B cell (primary cell): Measurements from ENCODE around the gene ARHGEF3. TPM values are rescaled to one million over a fixed set of nuclear protein-coding genes. Genes with fewer than 3 reads are reported as not detected.

Experiments used
- ATAC-seq: fragments of 200-7000 bp; cut with Tn5 transposase; one replicate; pipeline ENCODE4 v1.10.0; 2021; ENCODE audit warnings: low read depth, mild to moderate bottlenecking, moderate number of reproducible peaks, moderate library complexity
- CTCF ChIA-PET: fragments of 350-600 bp; sonication (Branson Sonifier 250); formaldehyde crosslinking; loops from one replicate; lab custom pipeline; 2021; ENCODE audit warnings: antibody characterized with exemption, inconsistent platforms; lab: Charles Lee
- POLR2A ChIA-PET: fragments of 350-600 bp; sonication (Branson Sonifier 250); formaldehyde crosslinking; loops from one replicate; lab custom pipeline; 2021; ENCODE audit warnings: antibody characterized with exemption; lab: Charles Lee
- DNase-seq: peaks from one replicate; pipeline ENCODE4 v3.0.0; 2013
- H2AFZ ChIP-seq: 2 replicates; pipeline ENCODE4 v1.6.1; 2012; ENCODE audit warnings: mild to moderate bottlenecking, low read depth, low read length; ENCODE audit not compliant: insufficient read depth, poor library complexity, severe bottlenecking
- H3K27ac ChIP-seq, 2 donors: 1 replicate in 1 of 2; 2 replicates in 1 of 2; pipeline ENCODE4 v1.5.1; 2012 to 2013; ENCODE audit warnings: low read length in 2 of 2, mild to moderate bottlenecking in 2 of 2, moderate library complexity in 1 of 2
- H3K27me3 ChIP-seq, 4 experiments: fragments of 200-600 bp in 1 of 4; sonication (generic) in 1 of 4; replicated peaks in 1 of 4; 1 replicate in 2 of 4; 2 replicates in 2 of 4; pipeline versions ENCODE4 v1.6.1 to v1.7.0; 2013 to 2016; ENCODE audit warnings: low read length in 3 of 4, mild to moderate bottlenecking in 2 of 4, mixed read lengths in 1 of 4, moderate library complexity in 1 of 4; ENCODE audit not compliant: insufficient read depth in 4 of 4, control insufficient read depth in 3 of 4; ENCODE audit errors: control extremely low read depth in 1 of 4
- H3K36me3 ChIP-seq, 2 experiments: replicated peaks in 1 of 2; 1 replicate in 1 of 2; 2 replicates in 1 of 2; pipeline versions ENCODE4 v1.6.1 to v1.7.1; 2013; ENCODE audit warnings: low read length in 1 of 2; ENCODE audit not compliant: insufficient read depth in 2 of 2, control insufficient read depth in 1 of 2; ENCODE audit errors: control extremely low read depth in 1 of 2, extremely low read depth in 1 of 2
- H3K4me1 ChIP-seq, 2 donors: fragments of 200-600 bp in 1 of 2; sonication (generic) in 1 of 2; 1 replicate in 1 of 2; 2 replicates in 1 of 2; pipeline versions ENCODE4 v1.5.1 to v1.6.1; 2013 to 2017; ENCODE audit warnings: low read length in 2 of 2; ENCODE audit not compliant: control insufficient read depth in 2 of 2, insufficient read depth in 2 of 2
- H3K4me2 ChIP-seq: replicated peaks from 2 replicates; pipeline ENCODE3; 2012; ENCODE audit warnings: mild to moderate bottlenecking, low read depth, low read length; ENCODE audit not compliant: poor library complexity, severe bottlenecking
- H3K4me3 ChIP-seq, 5 experiments: fragments of 200-600 bp in 1 of 5; sonication (generic) in 1 of 5; 1 replicate in 3 of 5; 2 replicates in 2 of 5; pipeline versions ENCODE4 v1.5.1 to v1.7.0; 2011 to 2016; ENCODE audit warnings: low read length in 4 of 5, mild to moderate bottlenecking in 4 of 5, low read depth in 2 of 5, control low read depth in 1 of 5, moderate library complexity in 1 of 5; ENCODE audit not compliant: insufficient read depth in 1 of 5; ENCODE audit errors: control extremely low read depth in 1 of 5, extremely low read depth in 1 of 5
- H3K79me2 ChIP-seq: fragments of 200-600 bp; sonication (generic); one replicate; pipeline ENCODE4 v1.6.0; 2016; ENCODE audit warnings: low read length; ENCODE audit not compliant: control insufficient read depth, insufficient read depth
- H3K9ac ChIP-seq: fragments of 200-600 bp; sonication (generic); 2 replicates; pipeline ENCODE4 v1.6.1; 2017; ENCODE audit warnings: mild to moderate bottlenecking, low read length, moderate library complexity
- H3K9me3 ChIP-seq, 3 donors: one replicate each; pipeline versions ENCODE4 v1.6.1 to v1.7.1; 2013; ENCODE audit warnings: low read length in 2 of 3; ENCODE audit not compliant: control insufficient read depth in 2 of 3, insufficient read depth in 1 of 3; ENCODE audit errors: control extremely low read depth in 1 of 3
- H4K20me1 ChIP-seq: 2 replicates; pipeline ENCODE4 v1.6.0; 2012; ENCODE audit warnings: mild to moderate bottlenecking, low read length; ENCODE audit not compliant: insufficient read depth, control insufficient read depth, poor library complexity, severe bottlenecking
- H3K27ac Mint-ChIP-seq: one replicate; pipeline ENCODE4 v1.8.0; 2021; ENCODE audit warnings: mixed read lengths
- H3K27me3 Mint-ChIP-seq: one replicate; pipeline ENCODE4 v1.8.0; 2021; ENCODE audit warnings: mixed read lengths
- H3K4me1 Mint-ChIP-seq: one replicate; pipeline ENCODE4 v1.8.0; 2021; ENCODE audit warnings: mixed read lengths
- H3K4me3 Mint-ChIP-seq: one replicate; pipeline ENCODE4 v1.8.0; 2021; ENCODE audit warnings: mixed read lengths
- H3K9me3 Mint-ChIP-seq: one replicate; pipeline ENCODE4 v1.8.0; 2022; ENCODE audit warnings: mixed read lengths; ENCODE audit not compliant: insufficient read depth
- CTCF ChIP-seq: fragments of 200-600 bp; IDR thresholded peaks from one replicate; pipeline ENCODE4 v1.8.0; 2022; ENCODE audit warnings: antibody characterized with exemption, mild to moderate bottlenecking
- EZH2 ChIP-seq: IDR thresholded peaks from 2 replicates; pipeline ENCODE4 v1.6.1; 2012; ENCODE audit warnings: borderline replicate concordance, low read depth, mild to moderate bottlenecking, moderate library complexity, low read length; ENCODE audit not compliant: insufficient read depth, poor library complexity, severe bottlenecking
- WGBS: methylation state at CpG from one replicate; pipeline ENCODE4 v1.1.5; 2013; ENCODE audit warnings: missing lambda C conversion rate; ENCODE audit not compliant: insufficient coverage; 5-methylcytosine and 5-hydroxymethylcytosine counted together
- intact Hi-C: fragments of 100-400 bp; cut with micrococcal nuclease; formaldehyde crosslinking; loops from one replicate; pipeline ENCODE4 v1.10.0; 2022
- polyA plus RNA-seq: library from polyadenylated mRNA; depleted of rRNA; stranded (reverse); fragments of >200 nt; gene quantifications from 2 replicates; pipeline ENCODE4 v1.2.3, GENCODE V29; 2012
- total RNA-seq, 2 donors: library from RNA; stranded (reverse); fragments of 120-200 nt in 1 of 2; gene quantifications; 1 replicate in 1 of 2; 2 replicates in 1 of 2; pipeline versions ENCODE4 v1.2.3 to v1.2.4, GENCODE V29; 2013 to 2022

The ARHGEF3 gene
- total and polyA plus RNA-seq, 2 donors (not counting 1 experiment from before 2014, with no cell fraction given), result 30.8 to 33.5 TPM

- POLR2A ChIA-PET, result interaction anchor here (0.6 to 1.8 kb wide), 11 partner anchors 9 to 233 kb away, joined by 3 to 24 read pairs (median 4); partner anchors contain the start of genes ARHGEF3 and CCDC66
- intact Hi-C loops, result loop anchor here (2.0 to 10.0 kb wide), 5 partner anchors 72 to 1009 kb away; partner anchors contain the start of genes APPL1, DENND6A and SPATA12
- H3K9me3 ChIP-seq, result peaks cover 3 to 7% (median 4%) of the 10 kb centered on the region in 3 donors
- H3K79me2 ChIP-seq, result peaks cover 52% of the 10 kb centered on the region
- H3K9ac ChIP-seq, result peak within 1 kb of the TSS; percentile 88
- Mint-ChIP-seq H3K4me1 (peaks cover 45% of the 10 kb centered on the region), H3K4me3 (peak within 1 kb of the TSS; percentile 99), H3K27ac (peak within 1 kb of the TSS; percentile 99), H3K9me3 (peaks cover 2% of the 10 kb centered on the region), H3K27me3 (no peaks in the 10 kb centered on the region)
- TF ChIP-seq CTCF (no peak), EZH2 (no peak)
- H3K4me2 ChIP-seq, result peak within 1 kb of the TSS; percentile 83
- peak within 1 kb of the TSS; percentile 74 to 99 (median 85) for H3K4me3 ChIP-seq
- peaks cover 0 to 6% of the 10 kb centered on the region in 2 experiments for H3K36me3 ChIP-seq
- WGBS, result 21% methylated on average over 68 of the region's 68 CpGs
- ATAC-seq (peak; percentile 86), DNase-seq (peak; percentile 93)
- H3K27me3 ChIP-seq, result no peaks in the 10 kb centered on the region
- CTCF ChIA-PET, result interaction anchor here (0.8 to 5.3 kb wide), 7 partner anchors 11 to 304 kb away, joined by 3 to 34 read pairs (median 4); partner anchors contain the start of gene ARHGEF3
- peak within 1 kb of the TSS; percentile 98 for H2AFZ ChIP-seq
- H3K27ac ChIP-seq, result peak within 1 kb of the TSS; percentile 98 to 99
- no peaks in the 10 kb centered on the region for H4K20me1 ChIP-seq
- peaks cover 21 to 29% of the 10 kb centered on the region in 2 donors for H3K4me1 ChIP-seq
Observed at GRCh38 chr3:56683122-56683817, 118.5 kb downstream of the ARHGEF3 start, which contains the start of gene TASOR. TASOR (minus strand) TSS chr3:56683265; CDS start chr3:56683006, 259 bp downstream.
